GM19452 (cell line): Measurements from ENCODE around the gene KLF11.

Experiments
- ATAC-seq: cut with Tn5 transposase; IDR thresholded peaks from one replicate; pipeline ENCODE4 v1.9.1; 2021; ENCODE audit not compliant: unreplicated experiment

Gene KLF11

DNA sequence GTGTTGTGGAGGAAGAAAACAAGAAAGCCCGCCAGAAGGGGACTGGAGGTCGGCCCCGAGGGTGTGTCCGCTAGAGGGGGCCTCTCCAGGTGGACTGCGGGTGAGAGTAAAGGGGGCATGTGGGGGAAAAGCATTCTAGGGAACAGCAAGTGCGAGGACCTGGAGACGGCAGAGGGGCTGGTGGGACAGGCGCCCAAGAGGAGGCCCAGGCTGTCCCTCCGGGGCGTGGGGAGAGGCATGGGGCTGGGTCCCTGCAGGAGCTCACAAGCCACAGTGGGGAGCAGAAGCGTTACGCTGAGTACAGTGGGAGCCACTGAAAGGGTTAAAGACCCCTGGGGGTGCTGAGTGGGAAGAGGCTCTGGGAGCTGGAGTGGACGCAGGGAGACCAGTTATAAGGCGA is 1.6 kb upstream of the KLF11 start:
- no peak for ATAC-seq

GRCh38 chr2:10042301-10043161 is 819 bp upstream of the KLF11 start:
- no peak for ATAC-seq

- peak; percentile 43 for ATAC-seq
Measured at GRCh38 chr2:10043906-10044601, 704 bp downstream of the KLF11 start.

DNA sequence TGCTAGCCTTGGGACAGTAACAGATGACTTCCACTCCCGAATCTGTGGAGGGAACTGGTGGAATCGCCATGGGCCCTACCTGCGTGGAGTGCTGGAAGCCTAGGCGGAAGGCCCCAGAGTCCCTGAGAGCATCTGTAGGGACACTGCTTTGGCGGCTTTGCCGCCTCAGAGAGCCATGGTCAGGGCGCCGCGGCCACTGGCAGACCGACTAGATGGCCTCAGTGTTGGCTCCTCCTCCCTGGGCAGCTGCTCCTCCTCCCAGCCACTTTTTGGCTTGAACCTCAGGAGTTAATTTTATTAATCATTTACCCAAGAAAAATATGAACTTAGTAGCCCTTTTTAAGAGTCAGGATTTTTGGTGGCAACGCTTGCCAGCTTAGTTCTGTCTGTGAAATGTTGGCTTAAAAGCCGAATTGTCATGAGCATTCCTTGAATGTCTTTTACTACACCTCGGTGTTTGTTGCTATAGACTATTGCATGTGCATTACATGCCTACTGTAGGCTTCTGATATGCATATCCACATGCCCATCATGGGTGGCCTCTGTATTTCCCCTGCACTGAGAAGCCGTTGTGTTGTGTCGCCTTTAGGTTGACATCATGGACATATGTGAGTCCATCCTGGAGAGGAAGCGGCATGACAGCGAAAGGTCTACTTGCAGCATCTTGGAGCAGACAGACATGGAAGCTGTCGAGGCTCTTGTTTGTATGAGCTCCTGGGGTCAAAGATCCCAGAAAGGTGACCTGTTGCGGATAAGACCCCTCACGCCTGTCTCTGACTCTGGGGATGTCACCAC is 2.4 kb downstream of the KLF11 start:
- no peak for ATAC-seq

- ATAC-seq, result no peak
Measured at GRCh38 chr2:10046931-10047330, 3.6 kb downstream of the KLF11 start.

DNA sequence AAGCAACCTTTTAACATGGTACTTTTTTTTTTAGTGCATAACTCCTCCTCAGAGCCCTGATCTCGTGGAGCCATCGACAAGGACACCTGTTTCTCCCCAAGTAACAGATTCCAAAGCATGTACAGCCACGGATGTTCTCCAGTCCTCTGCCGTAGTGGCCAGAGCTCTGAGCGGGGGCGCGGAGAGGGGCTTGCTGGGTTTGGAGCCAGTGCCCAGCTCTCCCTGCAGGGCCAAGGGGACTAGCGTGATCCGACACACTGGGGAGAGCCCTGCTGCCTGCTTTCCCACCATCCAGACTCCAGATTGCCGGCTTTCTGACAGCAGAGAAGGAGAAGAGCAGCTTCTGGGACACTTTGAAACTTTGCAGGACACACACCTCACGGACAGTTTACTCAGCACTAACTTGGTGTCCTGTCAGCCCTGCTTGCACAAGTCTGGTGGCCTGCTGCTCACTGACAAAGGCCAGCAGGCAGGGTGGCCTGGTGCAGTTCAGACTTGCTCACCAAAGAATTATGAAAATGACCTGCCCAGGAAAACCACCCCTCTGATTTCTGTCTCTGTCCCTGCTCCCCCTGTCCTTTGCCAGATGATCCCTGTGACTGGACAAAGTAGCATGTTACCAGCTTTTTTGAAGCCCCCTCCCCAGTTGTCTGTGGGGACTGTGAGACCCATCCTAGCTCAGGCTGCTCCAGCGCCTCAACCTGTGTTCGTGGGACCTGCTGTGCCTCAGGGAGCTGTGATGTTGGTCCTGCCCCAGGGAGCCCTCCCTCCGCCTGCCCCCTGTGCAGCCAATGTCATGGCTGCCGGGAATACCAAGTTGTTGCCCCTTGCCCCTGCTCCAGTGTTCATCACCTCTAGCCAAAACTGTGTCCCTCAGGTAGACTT is 4.5 kb downstream of the KLF11 start:
- ATAC-seq, result no peak

GRCh38 chr2:10048501-10049171 is 5.3 kb downstream of the KLF11 start:
- ATAC-seq, result no peak

DNA sequence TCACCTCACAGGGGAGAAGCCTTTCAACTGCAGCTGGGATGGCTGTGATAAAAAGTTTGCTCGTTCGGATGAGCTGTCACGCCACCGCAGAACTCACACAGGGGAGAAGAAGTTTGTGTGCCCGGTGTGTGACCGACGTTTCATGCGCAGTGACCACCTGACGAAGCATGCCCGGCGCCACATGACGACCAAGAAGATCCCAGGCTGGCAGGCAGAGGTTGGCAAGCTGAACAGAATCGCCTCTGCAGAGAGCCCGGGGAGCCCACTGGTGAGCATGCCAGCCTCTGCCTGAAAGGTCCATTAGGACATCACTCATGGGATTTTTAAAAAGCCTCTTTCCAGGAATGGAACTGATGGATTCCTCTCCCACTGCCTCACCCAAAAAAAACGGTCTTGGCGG is 8.9 kb downstream of the KLF11 start:
- ATAC-seq, result no peak

DNA sequence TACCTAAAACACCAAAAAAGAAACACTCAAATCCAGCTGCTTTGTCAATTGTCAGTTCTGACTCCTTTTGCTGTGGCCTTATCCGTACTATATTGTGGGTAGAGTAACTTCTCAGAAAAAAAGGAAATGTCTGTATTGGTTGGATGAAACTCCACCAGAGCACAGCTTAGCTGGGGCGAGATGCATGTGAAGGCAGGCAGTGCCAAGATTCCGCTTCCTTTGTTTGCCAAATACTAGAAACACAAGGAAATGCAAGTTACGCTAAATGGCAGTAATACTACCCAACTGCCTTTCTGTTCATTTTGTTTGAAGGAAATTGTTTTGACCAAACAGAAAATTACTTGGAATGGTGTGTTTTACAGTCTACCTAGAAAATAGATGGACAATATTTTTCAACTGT is 10.0 kb downstream of the KLF11 start:
- ATAC-seq, result no peak

- ATAC-seq, result no peak
Measured at GRCh38 chr2:10054424-10054823, 11.1 kb downstream of the KLF11 start.

- no peak for ATAC-seq
Measured at GRCh38 chr2:10054976-10055375, 11.6 kb downstream of the KLF11 start.

DNA sequence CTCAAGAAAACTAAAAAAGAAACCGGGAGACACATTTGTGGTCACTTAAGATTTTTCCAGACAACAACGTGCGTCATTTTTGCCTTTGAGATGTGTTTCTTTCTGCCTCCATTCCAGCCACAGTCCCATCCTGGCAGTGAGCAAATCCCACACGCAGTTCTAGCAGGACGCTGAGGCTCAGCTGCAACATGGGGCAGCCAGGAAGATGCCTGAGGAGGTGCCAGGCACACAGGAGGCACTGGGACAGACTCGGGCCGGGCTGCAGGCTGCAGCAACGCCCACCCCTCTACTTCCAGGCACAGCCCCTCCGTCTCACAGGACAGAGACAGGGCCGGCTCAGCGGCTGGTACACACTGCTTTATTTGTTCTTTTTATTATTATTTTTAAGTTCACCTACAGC is 13.1 kb downstream of the KLF11 start:
- ATAC-seq, result no peak

GRCh38 chr2:10057231-10058107 is 14.1 kb downstream of the KLF11 start:
- ATAC-seq, result no peak

GRCh38 chr2:10058251-10059015 is 15.1 kb downstream of the KLF11 start:
- no peak for ATAC-seq

DNA sequence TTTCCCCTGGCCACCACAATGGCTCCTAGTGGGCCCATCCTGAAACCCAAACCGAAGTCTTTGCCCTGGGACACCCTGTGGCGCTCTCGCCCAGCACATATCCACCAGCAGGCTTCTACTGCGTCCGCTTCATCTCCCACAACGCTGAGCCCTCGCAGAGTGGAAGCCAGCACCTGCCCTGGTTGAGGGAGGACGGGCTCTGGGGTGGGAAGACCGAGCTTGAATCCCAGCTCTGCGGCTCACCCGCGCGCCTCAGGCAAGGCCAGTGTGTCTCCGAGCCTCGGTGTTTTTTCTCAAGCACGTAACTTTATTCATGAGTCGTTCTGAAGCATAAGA is 15.6 kb downstream of the KLF11 start:
- ATAC-seq, result no peak

GRCh38 chr2:10059552-10060335 is 16.4 kb downstream of the KLF11 start:
- no peak for ATAC-seq

DNA sequence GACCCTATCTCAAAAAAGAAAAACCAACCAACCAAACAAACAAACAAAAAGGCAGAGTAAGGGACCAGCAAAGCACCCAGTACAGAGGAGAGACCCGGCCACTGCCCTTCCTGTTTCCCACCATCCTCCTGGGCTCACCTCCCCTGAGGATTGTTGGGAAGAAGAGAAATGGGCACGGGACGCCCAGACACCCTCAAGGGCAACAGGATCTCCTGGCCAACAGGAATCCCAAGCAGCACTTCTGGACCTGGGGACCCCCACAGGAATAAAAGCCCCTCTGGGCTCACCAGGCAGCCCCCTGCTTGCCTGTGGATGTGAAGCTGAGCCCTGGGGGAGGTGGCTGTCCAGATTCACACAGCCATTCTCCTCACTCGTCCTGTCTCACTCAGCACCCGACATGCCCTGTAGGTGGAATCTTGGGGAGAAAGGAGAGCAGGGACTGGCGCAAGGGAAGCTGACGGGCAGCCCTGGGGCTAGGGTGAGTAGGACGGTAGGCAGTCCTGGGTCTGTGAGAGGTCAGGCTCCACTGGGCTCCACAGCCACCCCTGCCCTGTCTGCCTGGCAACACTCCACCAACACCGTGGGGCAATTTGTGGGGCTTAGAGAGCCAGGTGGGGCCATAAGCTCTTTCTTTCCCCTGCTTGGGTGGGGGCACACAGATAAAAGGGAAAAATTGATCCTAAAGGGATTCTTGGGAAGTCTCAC is 18.0 kb downstream of the KLF11 start:
- no peak for ATAC-seq
